AG09319 (cell line): Measurements from ENCODE around the gene FADS1.
A peak's percentile ranks its signal among the peaks of the same experiment; 100 is the strongest.

Source experiments
- DNase-seq: peaks from one replicate; pipeline ENCODE4 v3.0.0-alpha.2; 2010; ENCODE audit warnings: low read depth; ENCODE audit errors: extremely low read depth
- CTCF ChIP-seq: IDR thresholded peaks from 2 replicates; pipeline ENCODE4 v1.5.1; 2011; ENCODE audit warnings: low read depth, mild to moderate bottlenecking, inconsistent platforms, low read length, moderate library complexity

FADS1 gene

GRCh38 chr11:61828629-61829407 is 12.0 kb upstream of the FADS1 start:
- peak; percentile 55 for TF ChIP-seq CTCF
- no peak for DNase-seq

GRCh38 chr11:61828379-61828628 is 11.5 kb upstream of the FADS1 start:
- no peak for DNase-seq
- no peak for TF ChIP-seq CTCF

GRCh38 chr11:61827571-61828378 is 11.0 kb upstream of the FADS1 start, which contains the start of gene FADS2:
Gene FADS2 (plus strand): TSS chr11:61828300. CDS start chr11:61828391, 91 bp downstream.
- TF ChIP-seq CTCF, result 0 out of 2 replicates have a peak, but pooled peaks have one; percentile 2
- DNase-seq, result peak; percentile 91

GRCh38 chr11:61826930-61827570 is 10.2 kb upstream of the FADS1 start:
- TF ChIP-seq CTCF, result no peak
- no peak for DNase-seq

GRCh38 chr11:61820174-61820573 is 3.4 kb upstream of the FADS1 start:
- no peak for DNase-seq
- no peak for TF ChIP-seq CTCF

- DNase-seq, result no peak
- TF ChIP-seq CTCF, result no peak
These were observed 834 bp upstream of the FADS1 start for GRCh38 chr11:61817471-61818202.
